ENCODE data around the gene SYVN1.
A peak's percentile ranks its signal among the peaks of the same experiment; 100 is the strongest.
"Not testable (repeated sequence)": the region's sequence is repeated elsewhere in the genome, so short reads cannot be mapped to it uniquely, and the experiment has no call there.

Gene SYVN1

DNA sequence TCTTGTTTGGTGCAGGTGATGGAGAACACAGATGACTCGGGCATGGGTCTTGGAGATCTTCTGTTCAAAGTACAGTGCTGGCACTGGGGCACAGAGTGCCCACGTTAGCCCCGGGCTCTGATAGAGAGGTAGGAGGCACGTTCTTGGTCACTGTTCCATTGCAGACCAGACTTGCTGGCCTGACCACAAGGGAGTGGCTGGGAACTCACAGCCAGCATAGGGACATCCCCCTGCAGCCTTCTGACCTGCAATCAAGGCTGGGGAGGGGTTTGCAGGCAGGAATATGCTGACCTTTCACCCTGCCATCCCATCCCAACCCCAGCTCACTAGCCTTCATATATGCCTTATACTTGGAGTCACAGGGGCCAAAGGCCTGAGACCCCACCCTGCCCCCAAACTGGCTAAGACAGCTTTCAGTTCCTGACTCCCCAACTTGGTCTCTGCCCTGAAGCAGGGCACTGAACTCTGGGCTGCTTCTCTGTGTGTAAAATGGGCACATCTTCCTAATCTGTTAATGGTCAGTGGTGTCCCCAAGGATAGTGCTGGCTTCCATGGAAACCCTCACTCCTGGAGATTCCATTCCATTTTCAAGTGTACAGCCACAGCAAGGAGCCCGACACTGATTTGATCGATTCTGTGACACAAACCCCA, 7.6 kb downstream of the SYVN1 start:
- no peak for DNase-seq

DNA sequence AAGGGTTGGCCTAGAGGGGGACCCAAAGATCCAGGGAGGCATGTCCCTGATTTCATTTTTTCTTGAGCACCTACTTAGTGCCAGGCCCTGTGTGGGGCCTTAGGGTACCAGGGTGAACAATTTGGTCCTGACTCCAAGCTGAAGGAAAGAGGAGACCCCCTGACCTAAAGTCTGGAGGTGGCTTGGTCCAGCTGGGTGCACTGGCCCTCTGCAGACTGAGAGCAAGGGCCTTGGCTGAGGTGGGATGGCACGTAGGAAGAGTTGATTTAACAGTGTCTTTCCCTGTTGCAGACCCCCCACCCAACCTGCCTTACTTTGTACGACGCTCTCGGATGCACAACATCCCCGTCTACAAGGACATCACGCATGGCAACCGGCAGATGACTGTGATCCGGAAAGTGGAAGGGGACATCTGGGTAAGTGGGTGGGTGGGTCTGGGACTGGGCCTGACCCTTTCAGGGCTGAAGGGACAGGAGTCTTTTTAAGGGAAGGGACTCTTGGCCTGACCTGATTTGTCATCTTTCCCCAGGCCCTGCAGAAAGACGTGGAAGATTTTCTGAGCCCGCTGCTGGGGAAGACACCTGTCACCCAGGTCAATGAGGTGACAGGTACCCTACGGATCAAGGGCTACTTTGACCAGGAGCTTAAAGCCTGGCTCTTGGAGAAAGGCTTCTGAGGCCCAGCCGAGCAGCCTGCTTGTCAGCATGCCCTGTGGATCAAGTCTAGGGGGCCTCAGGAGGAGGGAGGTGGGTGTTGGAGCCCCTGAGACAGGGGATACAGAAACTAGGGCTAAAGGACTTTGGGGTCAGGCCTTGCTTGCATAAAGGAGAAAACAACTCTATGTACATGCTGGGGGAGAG, 8.9 kb downstream of the SYVN1 start:
- no peak for DNase-seq

GRCh38 chr11:65124480-65125196, 9.7 kb downstream of the SYVN1 start:
- DNase-seq, result no peak

- peak; percentile 86 to 96 for DNase-seq
These were observed 12.2 kb downstream of the SYVN1 start, which contains the start of the genes FAU and MRPL49 for GRCh38 chr11:65121865-65122696. TSS of gene FAU (minus strand) at chr11:65122134. CDS start at chr11:65121813, 321 bp downstream. TSS of gene MRPL49 (plus strand) at chr11:65122321. CDS start at chr11:65122347, 26 bp downstream.

GRCh38 chr11:65121447-65121864, 12.9 kb downstream of the SYVN1 start:
- DNase-seq, result no peak

- DNase-seq, result no peak
These were observed 13.5 kb downstream of the SYVN1 start for GRCh38 chr11:65120831-65121230.

- no peak for DNase-seq
These were observed 14.7 kb downstream of the SYVN1 start for GRCh38 chr11:65119670-65119995.

DNA sequence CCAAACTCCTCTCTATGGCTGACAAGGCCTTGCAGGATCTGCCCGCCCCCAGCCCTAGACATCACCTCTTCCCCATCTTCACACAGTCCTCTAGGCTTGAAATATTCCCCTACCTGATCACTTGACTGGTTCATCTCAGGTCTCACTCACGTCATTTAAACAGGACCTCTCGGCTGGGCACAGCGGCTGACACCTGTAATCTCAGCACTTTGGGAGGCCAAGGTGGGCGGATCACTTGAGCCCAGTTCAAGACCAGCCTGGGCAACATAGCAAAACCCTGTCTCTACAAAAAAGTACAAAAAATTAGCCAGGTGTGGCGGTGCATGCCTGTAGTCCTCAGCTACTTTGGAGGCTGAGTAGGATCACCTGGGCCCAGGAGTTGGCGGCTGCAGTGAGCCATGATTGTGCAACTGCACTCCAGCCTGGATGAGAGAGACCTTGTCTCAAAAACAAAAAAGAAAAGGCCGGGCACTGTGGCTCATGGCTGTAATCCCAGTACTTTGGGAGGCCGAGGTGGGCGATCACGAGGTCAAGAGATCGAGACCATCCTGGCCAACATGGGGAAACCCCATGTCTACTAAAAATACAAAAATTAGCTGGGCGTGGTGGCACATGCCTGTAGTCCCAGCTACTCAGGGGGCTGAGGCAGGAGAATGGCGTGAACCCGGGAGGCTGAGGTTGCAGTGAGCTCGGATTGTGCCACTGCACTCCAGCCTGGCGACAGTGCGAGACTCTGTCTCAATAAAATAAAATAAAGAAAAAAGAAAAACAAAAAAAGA, 15.2 kb downstream of the SYVN1 start:
- not testable (repeated sequence) for DNase-seq

DNA sequence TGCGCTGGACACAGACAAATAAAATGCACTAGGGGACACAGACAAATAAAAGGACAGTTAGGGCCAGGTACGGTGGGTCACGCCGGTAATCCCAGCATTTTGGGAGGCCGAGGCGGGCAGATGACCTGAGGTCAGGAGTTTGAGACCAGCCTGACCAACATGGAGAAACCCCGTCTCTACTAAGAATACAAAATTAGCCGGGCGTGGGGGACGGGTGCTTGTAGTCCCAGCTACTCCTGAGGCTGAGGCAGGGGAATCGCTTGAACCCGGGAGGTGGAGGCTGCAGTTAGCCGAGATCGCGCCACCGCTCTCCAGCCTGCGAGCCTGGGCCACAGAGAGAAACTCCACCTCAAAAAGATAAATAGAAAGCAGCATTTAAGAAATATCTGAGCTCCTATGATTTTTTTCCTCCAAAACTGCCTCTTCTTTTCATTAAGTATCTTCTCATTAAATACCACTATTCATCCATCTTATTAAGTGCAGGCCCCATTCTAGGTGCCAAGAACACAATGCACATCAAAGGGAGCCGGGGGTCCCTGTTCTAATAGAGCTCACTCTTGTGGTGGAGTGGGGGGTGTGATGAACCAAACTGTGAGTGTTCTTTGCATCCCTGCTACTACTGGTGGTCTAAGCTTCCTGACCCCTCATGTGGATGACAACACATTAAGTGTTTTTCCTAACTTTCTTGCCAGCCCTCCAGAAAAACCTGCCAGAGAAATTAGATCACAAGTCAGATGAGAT, 16.1 kb downstream of the SYVN1 start:
- no peak for DNase-seq

GRCh38 chr11:65117206-65118096, 16.9 kb downstream of the SYVN1 start, which contains the start of gene ZNHIT2:
TSS of gene ZNHIT2 (minus strand) at chr11:65117701. CDS start at chr11:65117653, 48 bp downstream.
- DNase-seq, result peak; percentile 95 to 97

DNA sequence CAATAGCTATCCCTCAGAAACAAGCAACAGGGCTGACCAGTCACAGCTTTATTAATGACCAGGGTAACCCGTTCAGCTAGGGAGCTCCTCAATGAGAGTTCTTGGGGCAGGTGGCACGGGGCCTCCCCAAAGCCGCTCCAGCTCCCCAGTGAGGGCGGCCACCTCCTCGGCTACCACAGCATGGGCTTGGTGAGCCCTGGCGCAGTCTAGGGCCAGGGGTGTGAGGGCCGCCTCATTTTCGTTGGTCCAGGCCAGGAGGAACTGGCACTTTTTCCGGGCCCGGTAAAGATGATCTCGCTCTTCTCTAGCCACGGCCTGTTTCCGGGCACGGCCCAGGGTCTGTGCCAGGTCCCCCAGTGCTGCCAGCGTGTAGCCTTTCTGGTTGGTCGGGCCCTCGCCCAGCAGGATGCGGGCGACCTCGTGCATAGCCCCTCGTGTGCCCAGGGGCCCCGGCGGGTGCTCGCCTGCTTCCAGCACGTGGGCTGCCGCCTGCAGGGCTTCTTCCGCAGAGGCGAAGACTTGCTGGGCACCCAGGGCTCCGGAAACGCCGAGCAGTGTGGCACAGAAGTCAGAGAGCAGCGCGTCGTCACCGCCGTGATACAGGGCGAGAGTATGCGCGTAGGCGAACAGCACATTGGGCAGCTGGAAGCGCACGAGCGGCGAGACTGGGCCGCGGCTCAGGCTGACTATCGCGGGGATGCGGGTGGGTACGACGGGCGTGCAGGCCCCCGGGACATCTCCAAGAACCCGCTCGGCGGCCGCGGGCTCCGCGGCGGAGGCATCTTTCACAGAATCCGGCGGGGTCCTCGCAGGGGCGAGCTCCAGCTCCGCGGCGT, 17.7 kb downstream of the SYVN1 start:
- DNase-seq, result no peak

- DNase-seq, result no peak
These were observed 18.8 kb downstream of the SYVN1 start for GRCh38 chr11:65115361-65116082.

- DNase-seq, result no peak
These were observed 19.7 kb downstream of the SYVN1 start for GRCh38 chr11:65114538-65115171.

DNA sequence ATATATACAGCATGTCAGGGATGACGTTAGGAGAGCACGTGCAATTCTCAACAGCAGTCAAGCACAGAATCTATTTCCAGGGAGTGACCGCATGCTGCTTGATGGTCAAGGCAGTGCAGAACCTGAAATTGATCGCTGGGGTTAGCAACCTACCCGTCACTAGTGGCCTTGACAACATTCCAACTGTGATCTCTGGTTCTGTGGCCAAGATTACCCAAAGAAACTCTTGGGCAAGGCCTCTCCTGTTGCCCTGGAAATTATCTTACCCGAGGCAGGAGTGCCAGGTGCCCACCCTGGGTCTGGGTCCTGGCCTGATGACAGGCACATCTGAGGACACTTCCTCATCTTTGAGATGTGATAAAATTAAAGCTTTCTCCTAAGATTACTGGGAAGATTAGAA, 20.5 kb downstream of the SYVN1 start:
- no peak for DNase-seq

- no peak for DNase-seq
These were observed 21.0 kb downstream of the SYVN1 start for GRCh38 chr11:65113361-65113756.

DNA sequence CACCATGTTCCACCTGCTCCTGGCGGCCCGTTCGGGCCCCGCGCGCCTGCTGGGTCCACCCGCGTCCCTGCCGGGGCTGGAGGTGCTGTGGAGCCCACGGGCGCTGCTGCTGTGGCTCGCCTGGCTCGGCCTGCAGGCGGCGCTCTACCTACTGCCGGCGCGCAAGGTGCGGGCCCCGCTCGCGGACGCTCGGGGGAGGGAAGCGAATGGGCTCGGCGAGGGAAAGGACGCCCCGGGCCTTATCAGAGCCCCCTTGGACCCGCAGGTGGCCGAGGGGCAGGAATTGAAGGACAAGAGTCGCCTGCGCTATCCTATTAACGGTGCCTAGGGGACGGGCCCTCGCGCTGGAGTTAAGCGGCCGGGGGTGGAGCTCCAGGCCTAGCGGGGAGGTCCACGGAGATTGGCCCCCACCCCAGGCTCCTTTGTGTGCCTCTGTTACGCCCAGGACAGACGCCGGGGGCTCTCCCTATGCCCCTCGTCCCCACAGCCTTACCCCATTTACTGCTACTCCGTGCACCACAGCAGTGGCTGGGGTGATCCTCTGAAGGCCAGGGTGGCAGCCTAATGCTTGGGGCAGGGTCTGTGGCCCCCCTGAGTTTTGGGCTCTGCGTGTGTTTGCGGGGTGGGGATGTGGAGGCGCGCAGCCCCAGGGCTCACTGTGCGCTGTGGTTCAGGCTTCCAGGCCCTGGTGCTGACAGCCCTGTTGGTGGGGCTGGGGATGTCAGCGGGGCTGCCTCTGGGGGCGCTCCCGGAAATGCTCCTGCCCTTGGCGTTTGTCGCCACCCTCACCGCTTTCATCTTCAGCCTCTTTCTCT, 21.6 kb downstream of the SYVN1 start:
- peak in 1 of 2 experiments; percentile 41 for DNase-seq
